Measurements from ENCODE around the gene CASP7.

Gene CASP7

DNA sequence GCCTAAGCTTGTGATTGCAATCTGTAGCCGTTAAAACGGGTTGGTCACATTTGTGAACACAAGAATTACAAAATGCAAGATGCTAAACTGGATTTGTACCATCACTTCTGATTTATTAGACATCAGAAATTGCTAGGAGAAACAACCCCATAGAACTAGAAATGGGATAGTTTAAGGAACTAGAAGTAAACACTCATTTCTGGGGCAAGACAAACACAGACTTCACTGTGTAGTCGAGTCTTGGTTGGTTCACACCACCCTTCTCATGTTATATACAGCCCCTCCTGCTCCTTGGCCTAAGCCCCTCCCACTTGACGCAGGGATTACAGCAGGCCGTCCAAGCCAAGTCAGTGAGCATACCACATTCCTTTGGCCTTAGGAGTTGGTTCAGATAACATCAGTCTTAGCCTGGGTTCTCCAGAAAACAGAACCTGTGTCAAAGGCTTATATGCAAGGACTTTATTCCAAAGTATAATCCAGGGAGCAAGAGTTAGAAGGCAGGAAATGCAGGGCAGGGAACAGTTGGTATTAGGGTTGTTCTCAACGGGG is 13.8 kb upstream of the CASP7 start:
- H3K4me3 ChIP-seq (ENCODE audit: low read depth, low read length): no peak overlapping the region

DNA sequence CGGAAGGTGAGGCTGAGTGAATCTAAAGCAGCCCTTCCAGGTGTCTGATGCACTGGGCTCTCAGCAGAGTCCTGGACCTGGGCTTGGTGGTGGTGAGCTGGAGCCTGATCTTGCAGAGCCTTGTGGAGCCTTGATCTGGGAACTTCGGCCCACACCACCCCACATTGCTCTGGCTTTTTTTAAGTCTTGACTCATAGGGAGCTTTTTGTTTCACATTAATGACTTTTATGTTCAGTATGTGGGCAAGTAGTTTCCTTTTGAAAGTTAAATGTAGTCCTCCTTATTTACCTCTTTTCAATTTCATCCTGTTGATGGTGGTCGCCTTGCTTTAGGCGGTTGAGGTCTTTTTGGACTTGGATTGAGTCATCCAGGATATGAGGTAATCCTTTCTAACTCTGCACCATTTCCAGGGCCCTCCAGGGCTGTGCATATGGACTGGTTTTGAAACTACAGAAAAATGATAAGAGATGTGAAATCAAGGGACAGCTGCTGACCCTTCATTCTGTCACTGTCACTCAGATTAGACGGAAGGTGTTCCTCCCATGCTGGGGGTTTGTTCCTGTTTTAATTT is 12.9 kb upstream of the CASP7 start:
- H3K4me3 ChIP-seq (ENCODE audit: low read depth, low read length): no peak overlapping the region

DNA sequence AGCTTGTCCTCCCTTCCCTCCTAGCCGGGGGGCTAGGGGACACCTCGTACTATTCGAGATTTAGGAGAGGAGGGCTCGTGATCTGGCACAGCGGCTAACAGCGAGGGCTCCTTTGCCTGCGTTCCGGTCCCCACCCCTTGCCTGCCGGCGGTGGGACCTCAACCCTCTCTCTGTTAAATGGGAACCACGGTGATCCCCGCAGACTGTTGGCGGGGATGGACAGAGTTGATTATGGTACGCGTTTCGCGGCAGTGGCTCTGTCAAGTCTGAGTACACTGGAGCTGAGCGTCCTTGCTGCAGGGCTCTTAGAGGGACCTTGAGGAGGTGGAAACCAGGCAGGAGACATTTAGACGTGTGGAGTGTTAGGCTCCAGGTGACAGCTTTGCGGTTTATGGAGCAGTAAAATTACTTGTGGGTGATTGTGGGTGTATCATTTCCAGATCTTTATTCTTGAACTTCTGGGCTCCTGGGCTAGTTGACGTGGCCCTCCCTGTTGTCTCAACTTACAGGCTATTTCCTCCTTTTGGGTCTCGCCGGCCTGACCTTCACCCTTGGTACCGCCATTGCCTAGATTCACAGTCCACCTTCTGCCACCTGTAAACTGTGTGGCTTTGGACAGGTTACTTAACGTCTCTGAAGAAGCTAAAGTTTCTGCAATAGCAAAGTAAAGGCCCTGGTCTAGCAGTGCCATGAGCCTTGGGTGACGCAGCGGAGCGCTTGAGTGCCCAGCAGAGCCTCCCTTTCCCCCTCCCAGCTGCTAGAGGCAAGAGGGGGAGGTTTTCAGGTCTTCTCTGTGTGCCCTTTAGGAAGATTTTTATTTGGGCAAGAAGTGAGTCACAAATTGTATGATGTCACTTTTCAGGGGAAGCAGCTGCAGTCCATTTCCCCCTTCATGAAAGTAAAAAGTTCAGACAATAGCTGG is 739 bp downstream of the CASP7 start:
- H3K4me3 ChIP-seq (ENCODE audit: low read depth, low read length): peak overlapping the region; percentile 87

DNA sequence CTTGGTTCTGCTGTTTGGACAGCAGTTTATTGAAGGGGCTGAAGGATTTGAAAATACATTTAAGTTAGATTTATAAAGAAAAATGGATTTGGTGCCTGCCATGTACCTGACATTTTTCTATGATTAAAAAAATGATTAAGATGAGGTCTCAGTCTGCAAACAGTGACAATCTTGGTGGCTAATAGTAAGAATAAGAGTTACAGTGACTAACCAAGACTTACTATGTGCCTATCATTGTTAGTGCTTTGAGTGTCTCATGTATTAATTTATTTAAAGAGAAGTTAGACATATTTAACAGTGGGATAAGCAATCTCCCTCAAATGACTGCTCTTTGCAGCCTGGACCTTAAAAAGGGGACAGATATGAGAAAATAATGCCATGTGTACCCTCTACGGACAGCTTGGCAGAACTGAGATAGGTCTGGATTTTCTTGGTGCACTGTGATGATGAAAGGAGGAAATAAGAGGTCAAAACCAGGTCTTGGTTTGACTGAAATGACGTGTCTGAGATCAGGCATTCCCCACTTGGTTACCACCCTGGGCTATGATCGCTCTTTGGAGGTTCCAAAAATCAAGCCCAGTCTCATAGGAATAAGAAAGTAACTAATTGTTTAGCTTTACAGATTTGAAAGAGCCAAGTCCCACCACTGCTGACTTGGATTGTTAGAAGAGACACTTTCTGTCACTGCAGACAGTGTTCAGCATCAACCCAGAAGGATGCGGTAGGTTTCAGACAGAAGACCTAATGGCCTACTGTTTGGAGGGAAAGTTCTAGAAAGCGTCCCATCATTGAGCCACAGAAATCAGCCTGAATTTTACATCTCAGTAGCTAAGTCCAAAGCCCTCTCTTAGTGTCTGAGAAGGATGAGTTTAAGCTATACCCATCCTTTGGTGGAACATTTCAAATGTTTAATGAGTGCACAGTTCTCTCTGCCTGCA is 2.1 kb downstream of the CASP7 start:
- no peak overlapping the region for H3K4me3 ChIP-seq (ENCODE audit: low read depth, low read length)

DNA sequence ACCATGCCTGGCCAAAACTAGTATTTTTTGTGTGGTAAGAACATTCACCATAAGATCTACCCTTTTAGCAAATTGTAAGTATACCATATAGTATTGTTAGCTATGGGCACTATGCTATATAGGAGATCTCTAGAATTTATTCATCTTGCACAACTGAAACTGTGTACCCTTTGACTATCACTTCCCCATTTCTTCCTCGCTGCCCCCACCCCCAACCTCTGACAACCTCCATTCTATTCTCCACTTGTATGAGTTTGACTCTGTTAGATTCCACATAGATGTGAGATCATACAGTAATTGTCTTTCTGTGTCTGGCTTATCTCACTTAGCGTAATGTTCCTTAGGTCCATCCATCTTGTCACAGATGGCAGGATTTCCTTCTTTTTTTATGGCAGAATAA is 3.6 kb downstream of the CASP7 start:
- H3K4me3 ChIP-seq (ENCODE audit: low read depth, low read length): no peak overlapping the region

DNA sequence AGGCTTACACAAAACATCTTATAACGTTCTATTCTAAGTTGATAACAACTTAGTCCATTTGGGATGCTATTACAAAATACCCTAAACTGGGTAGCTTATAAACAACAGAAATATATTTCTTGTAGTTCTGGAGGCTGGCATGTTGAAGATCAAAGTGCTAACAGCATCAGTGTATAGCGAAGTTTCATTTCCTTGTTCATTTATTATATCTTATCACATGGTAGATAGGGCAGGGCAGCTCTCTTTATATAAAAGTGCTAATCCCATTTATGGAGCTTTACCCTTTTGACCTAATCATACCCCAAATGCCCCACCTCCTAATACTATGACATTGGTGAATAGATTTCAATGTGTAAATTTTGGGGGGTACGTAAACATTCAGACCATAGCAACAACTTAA is 6.3 kb downstream of the CASP7 start:
- no peak overlapping the region for H3K4me3 ChIP-seq (ENCODE audit: low read depth, low read length)

DNA sequence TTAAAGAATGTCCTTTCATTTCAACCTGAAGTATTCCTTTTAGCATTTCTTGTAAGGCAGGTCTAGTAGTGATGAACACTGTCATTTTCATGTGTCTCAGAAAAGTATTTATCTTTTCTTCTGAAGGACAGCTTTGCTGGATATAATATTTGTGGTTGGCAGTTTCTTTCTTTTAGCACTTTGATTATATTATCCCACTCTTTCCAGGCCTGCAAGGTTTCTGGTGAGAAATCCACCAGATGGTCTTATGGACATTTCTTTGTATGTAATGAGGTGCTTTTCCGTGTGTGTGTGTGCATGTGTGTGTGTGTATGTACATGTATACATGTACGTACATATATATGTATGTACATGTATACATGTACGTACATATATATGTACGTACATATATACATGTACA is 7.3 kb downstream of the CASP7 start:
- H3K4me3 ChIP-seq (ENCODE audit: low read depth, low read length): no peak overlapping the region

DNA sequence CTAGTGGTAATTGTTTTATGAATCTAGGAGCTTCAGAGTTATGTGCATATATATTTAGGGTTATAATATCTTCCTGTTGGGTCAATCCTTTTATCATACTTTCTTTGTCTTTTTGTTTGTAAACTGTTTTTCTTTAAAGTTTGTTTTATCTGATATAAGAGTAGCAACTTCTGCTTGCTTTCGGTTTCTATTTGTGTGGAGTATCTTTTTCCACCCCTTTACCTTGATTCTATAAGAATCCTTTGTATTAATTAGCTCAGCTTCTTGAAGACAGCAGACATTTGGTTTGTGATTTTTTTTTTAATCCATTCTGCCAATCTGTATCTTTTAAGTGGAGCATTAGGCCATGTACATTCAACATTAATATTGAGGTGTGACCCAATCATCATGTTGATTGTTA is 9.3 kb downstream of the CASP7 start:
- no peak overlapping the region for H3K4me3 ChIP-seq (ENCODE audit: low read depth, low read length)

DNA sequence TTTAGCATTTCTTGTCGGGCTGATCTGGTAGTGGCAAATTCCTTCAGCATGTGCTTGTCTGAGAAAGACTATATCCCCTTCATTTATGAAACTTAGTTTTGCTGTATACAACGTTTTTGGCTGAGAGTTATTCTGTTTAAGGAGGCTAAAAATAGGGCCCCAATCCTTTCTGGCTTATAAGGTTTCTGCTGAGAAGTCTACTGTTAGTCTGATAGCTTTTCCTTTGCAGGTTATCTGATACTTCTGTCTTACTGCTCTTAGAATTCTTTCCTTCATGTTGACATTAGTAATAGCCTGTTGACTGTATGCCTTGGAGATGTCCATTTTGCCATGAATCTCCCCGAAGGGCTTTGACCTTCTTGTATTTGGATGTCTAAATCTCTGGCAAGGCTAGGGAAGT is 9.9 kb downstream of the CASP7 start:
- H3K4me3 ChIP-seq (ENCODE audit: low read depth, low read length): no peak overlapping the region

DNA sequence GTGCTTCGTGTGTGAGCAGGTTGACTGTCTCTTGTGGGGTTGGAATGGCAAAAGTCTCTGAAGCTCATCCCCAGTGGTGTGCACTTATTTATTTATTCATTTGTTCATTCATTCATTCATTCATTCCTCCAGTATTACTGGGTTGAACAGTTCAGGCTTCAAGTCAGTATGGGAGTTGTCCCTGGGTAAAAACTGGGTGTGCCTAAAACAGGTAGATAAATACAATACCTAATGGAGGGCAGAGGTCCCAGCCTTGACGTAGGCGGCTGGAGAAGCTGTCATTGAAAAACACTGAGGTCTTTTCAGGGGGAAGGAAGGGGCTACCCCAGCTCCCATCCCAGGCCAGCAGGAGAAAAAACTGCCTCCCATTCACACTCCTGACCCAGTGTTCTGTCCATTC is 11.0 kb downstream of the CASP7 start:
- H3K4me3 ChIP-seq (ENCODE audit: low read depth, low read length): no peak overlapping the region

DNA sequence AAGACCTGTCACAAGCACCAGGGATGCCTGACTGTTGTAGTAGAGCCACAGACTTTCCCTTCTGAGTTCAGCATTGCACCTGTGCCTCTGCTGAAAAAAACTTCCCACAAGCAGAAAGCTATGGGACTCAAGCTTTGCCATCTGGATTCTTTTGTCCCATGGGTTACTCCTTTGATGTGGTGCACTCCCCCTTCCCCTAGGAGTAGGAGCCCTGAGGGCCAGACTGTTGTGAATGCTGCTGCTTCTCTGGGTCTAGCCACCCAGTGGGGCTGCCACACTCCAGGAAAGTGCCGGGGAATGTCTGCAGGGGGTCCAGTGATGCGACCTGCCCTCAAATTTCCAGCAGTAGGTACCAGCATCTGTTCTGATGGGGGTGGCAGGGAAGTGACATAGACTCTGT is 11.7 kb downstream of the CASP7 start:
- H3K4me3 ChIP-seq (ENCODE audit: low read depth, low read length): no peak overlapping the region

DNA sequence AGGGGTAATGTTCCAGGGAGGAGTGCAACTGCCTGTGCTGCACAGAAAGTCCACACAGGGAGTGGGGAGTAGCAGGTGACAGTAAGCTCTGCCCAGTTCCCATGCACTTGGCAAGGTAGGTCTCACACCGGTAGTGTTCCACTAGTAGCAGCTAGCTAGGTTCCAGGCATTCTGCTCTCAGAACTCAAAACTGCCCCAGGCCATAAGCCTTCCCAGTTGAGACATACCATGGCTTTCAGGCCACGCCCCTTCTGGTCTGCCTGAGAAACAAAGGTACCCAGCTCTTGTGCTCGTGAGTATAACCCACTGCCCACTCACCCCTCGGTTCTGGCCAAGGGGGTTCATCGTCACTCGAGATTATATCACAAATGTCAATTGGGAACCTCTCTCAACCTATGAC is 12.6 kb downstream of the CASP7 start:
- H3K4me3 ChIP-seq (ENCODE audit: low read depth, low read length): no peak overlapping the region

DNA sequence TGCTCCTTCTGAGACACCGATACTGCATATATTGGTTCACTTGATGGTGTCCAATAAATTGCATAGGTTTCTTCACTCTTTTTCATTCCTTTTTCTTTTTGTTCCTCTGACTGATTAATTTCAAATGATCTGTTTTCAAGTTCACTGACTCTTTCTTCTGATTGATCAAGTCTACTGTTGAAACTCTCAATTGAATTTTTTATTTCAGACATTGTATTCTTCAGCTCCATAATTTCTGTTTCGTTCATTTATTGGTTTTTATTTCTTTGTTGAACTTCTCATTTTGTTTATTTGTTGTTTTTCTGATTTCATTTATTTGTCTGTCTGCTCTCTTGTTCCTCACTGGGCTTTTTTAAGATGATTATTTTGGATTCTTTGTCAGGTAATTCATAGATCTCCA is 13.6 kb downstream of the CASP7 start:
- H3K4me3 ChIP-seq (ENCODE audit: low read depth, low read length): no peak overlapping the region

DNA sequence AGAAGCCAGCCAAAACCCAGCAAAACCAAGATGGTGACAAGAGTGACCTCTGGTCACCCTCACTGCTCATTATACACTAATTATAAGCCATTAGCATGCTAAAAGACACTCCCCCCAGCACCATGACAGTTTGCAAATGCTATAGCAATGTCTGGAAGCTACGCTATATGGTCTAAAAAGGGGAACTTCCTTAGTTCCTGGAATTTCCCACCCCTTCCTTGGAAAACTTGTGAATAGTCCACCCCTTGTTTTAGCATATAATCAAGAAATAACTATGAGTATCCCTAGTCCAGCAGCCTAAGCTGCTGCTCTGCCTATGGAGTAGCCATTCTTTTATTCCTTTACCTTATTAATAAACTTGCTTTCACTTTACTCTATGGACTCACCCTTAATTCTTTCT is 16.0 kb downstream of the CASP7 start:
- no peak overlapping the region for H3K4me3 ChIP-seq (ENCODE audit: low read depth, low read length)

DNA sequence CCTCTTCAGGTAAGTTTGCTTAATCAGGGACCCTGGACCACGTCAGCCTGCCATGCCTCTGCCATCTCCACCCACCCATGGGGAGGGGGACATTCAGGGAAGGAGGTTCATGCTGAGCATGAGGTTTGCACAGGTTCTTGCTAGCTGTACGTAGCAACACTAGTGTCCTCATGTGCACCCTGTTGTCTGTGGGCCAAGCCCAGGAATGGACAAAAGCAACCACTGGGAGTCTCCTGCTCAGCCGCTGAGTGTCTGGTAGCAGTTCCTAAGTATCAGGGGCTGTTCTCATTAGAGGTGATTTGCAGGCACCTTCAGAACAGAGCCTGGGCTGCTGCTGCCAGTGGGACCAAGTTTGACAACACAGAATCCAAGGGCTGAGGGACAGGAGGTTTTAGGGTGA is 17.9 kb downstream of the CASP7 start:
- no peak overlapping the region for H3K4me3 ChIP-seq (ENCODE audit: low read depth, low read length)

DNA sequence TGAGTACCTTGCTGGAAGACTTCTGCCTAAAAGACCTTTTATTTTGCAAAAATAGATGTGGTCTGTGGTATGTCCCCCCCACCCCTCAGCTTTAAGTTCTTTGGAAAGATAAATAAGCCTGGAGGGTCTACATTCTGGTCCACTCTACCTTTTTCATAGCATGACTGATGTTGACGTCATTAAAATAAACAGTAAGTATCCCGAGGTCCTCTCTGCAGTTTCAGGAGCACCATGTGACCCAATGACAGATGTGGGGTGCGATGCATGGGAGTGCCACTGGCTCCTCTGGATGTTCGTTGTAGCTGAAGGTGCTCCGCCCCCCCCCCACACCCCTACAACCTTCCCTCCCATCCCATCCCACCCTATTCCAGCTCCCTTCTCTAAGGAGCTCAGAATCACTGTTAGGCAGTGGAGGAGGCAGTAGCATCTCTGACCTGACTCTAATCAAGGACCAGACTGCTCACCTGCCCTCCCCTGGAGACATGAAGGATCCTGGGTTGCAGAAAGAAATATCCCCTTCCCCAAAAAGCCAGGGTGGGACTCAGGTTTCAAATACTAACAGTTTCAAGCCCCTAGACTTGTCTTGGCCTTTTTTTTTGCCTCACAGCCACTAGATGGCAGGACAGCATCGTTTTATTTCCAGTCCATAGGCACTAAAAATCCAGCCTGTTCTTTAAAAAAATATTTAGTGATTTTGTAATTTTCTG is 25.1 kb downstream of the CASP7 start:
- no peak overlapping the region for H3K4me3 ChIP-seq (ENCODE audit: low read depth, low read length)

DNA sequence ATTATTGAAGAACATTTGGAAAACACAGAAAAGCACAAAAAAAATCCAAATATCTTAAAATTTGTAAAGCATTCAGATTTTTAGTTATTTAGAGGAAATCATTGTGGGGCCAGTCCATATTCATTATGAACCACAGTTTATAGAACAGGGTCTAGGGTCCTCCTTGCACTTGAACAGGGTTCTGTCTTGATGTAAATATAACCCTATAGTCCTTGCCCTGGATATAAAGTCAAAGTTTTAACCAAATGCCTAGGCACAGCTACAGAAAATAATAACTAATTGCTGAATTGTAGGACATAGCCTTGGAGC is 25.6 kb downstream of the CASP7 start:
- no peak overlapping the region for H3K4me3 ChIP-seq (ENCODE audit: low read depth, low read length)

DNA sequence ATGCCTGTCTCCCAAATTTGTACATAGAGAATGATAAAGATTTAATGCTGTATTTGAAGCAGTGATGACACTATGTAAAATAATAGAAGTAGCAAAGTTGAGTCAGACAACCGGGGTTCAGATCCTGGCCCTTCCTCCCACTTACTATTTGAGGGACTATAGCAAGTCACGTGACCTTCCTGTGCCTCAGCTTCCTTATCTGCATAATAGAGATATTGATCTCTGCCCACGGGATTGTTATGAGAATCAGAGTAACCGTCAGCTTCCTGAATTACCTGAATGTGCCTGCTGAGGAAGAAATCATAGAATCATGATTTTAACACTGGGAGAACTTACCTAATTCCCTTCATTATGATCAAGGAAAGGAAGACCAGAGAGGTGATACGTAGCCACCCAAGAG is 26.9 kb downstream of the CASP7 start:
- no peak overlapping the region for H3K4me3 ChIP-seq (ENCODE audit: low read depth, low read length)

DNA sequence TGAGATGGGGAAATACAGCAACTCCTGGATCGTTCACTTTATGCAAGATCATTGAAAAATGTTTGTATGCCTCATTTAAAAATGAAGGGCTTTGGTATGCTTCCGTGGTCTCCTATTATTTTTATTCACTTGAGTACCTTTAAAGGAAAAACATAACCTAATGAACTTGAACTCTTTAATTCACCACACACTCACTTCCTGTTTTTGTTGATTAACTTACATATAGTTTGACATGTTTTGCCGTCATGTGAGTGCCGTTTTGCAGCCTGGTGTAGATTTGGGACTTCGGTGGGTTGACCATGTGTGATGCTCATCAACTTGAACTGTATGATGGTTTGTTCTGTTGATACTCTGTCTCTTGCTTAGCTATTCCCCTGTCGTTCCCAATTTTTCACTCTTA is 28.9 kb downstream of the CASP7 start:
- no peak overlapping the region for H3K4me3 ChIP-seq (ENCODE audit: low read depth, low read length)

DNA sequence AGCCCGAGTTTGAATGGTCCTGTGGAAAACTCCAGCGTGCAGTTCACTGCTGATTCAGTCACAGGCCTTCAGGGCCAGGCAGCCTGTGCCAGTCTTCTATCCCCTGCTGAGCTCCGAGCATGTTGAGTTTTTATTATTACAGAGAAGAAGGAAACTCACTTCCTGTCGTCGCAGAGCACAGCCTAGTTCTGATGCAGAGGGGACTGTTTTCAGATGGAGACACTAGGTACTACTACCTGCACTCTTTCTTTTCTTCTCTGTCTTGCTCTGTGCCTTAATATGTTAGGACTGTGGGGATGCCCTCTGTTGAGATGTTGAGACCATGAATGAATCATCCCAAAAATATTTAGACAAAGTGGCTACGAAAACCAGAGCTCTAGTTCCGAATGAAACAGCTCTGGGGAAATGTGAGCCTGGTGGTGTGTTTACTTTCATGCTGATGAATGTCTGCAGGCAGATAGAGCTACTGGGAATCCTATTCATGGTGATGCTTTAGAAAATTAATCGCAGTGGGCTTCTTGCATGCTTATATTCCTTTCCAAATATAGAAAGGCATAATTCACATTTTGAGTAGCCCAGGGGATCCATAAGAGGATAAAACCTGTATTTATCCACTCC is 29.6 kb downstream of the CASP7 start:
- no peak overlapping the region for H3K4me3 ChIP-seq (ENCODE audit: low read depth, low read length)

All from iPS-11a (cell line).